ENCODE results near the gene XXYLT1.
A peak's percentile ranks its signal among the peaks of the same experiment; 100 is the strongest.

XXYLT1 gene

GRCh38 chr3:195266428-195266827 is 4.5 kb downstream of the XXYLT1 start:
- no peak for DNase-seq (ENCODE audit: low read depth in 3 of 3)

GRCh38 chr3:195265363-195265976 is 5.5 kb downstream of the XXYLT1 start:
- no peak for DNase-seq (ENCODE audit: low read depth in 3 of 3)

GRCh38 chr3:195263925-195264600 is 6.9 kb downstream of the XXYLT1 start:
- DNase-seq (ENCODE audit: low read depth in 3 of 3) = no peak

GRCh38 chr3:195263193-195263924 is 7.6 kb downstream of the XXYLT1 start:
- DNase-seq (ENCODE audit: low read depth in 3 of 3) = no peak

GRCh38 chr3:195261925-195262324 is 9.0 kb downstream of the XXYLT1 start:
- no peak for DNase-seq (ENCODE audit: low read depth in 3 of 3)

GRCh38 chr3:195260280-195260905 is 10.6 kb downstream of the XXYLT1 start:
- DNase-seq (ENCODE audit: low read depth in 3 of 3) = no peak

- peak; percentile 73 to 74 (median 74) for DNase-seq (ENCODE audit: low read depth in 3 of 3)
Measured at GRCh38 chr3:195259475-195260279, 11.3 kb downstream of the XXYLT1 start.

GRCh38 chr3:195259154-195259474 is 11.8 kb downstream of the XXYLT1 start:
- DNase-seq (ENCODE audit: low read depth in 3 of 3) = no peak

- no peak for DNase-seq (ENCODE audit: low read depth in 3 of 3)
Measured at GRCh38 chr3:195258449-195259153, 12.4 kb downstream of the XXYLT1 start.

- DNase-seq (ENCODE audit: low read depth in 3 of 3) = no peak
Measured at GRCh38 chr3:195257454-195258448, 13.2 kb downstream of the XXYLT1 start.

- no peak for DNase-seq (ENCODE audit: low read depth in 3 of 3)
Measured at GRCh38 chr3:195256639-195257453, 14.1 kb downstream of the XXYLT1 start.

- DNase-seq (ENCODE audit: low read depth in 3 of 3) = no peak
Measured at GRCh38 chr3:195255571-195256501, 15.1 kb downstream of the XXYLT1 start.

- DNase-seq (ENCODE audit: low read depth in 3 of 3) = no peak
Measured at GRCh38 chr3:195255176-195255500, 15.8 kb downstream of the XXYLT1 start.

- no peak for DNase-seq (ENCODE audit: low read depth in 3 of 3)
Measured at GRCh38 chr3:195254454-195255175, 16.3 kb downstream of the XXYLT1 start.

GRCh38 chr3:195253923-195254432 is 17.0 kb downstream of the XXYLT1 start:
- DNase-seq (ENCODE audit: low read depth in 3 of 3) = no peak

GRCh38 chr3:195251336-195252065 is 19.5 kb downstream of the XXYLT1 start:
- DNase-seq (ENCODE audit: low read depth in 3 of 3) = no peak
